Activated CD8-positive, alpha-beta T cell treated with anti-CD3 and anti-CD28 coated beads, Interleukin-2, amount 10 ng/mL, durations not matched to agents 7 days and 5 days (primary cell): ENCODE results near the gene TRAK1. TPM values are rescaled to one million over a fixed set of nuclear protein-coding genes. Genes with fewer than 3 reads are reported as not detected.

ENCODE experiments used
- ATAC-seq: fragments of 150-1000 bp; cut with Tn5 transposase; one replicate; pipeline ENCODE4 v1.10.0; 2021; ENCODE audit warnings: moderate library complexity
- CTCF ChIA-PET: fragments of 350-600 bp; sonication (Branson Sonifier 250); formaldehyde crosslinking; loops from one replicate; lab custom pipeline; 2021; ENCODE audit warnings: antibody characterized with exemption; lab: Charles Lee
- POLR2A ChIA-PET: fragments of 350-600 bp; sonication (Branson Sonifier 250); formaldehyde crosslinking; loops from one replicate; lab custom pipeline; 2021; ENCODE audit warnings: antibody characterized with exemption; lab: Charles Lee
- DNase-seq: peaks from one replicate; pipeline ENCODE4 v3.0.0-alpha.2; 2020
- H3K27ac Mint-ChIP-seq: one replicate; pipeline ENCODE4 v1.8.0; 2021; ENCODE audit warnings: mild to moderate bottlenecking, mixed read lengths
- H3K27me3 Mint-ChIP-seq: one replicate; pipeline ENCODE4 v1.8.0; 2021; ENCODE audit warnings: low read depth, mixed read lengths
- H3K36me3 Mint-ChIP-seq: one replicate; pipeline ENCODE4 v1.8.0; 2021; ENCODE audit warnings: low read depth, mixed read lengths
- H3K4me1 Mint-ChIP-seq: one replicate; pipeline ENCODE4 v1.8.0; 2021; ENCODE audit warnings: low read depth, mixed read lengths
- H3K4me3 Mint-ChIP-seq: one replicate; pipeline ENCODE4 v1.8.0; 2021; ENCODE audit warnings: mild to moderate bottlenecking, mixed read lengths
- H3K9me3 Mint-ChIP-seq: one replicate; pipeline ENCODE4 v1.8.0; 2022; ENCODE audit warnings: mixed read lengths; ENCODE audit not compliant: insufficient read depth
- total RNA-seq, 2 experiments: library from RNA; stranded (reverse); gene quantifications; one replicate each; pipeline ENCODE4 v1.2.3, GENCODE V29; 2021

The TRAK1 gene
- total RNA-seq, 2 experiments from 2014 or later, result 28.6 to 28.7 TPM

DNA sequence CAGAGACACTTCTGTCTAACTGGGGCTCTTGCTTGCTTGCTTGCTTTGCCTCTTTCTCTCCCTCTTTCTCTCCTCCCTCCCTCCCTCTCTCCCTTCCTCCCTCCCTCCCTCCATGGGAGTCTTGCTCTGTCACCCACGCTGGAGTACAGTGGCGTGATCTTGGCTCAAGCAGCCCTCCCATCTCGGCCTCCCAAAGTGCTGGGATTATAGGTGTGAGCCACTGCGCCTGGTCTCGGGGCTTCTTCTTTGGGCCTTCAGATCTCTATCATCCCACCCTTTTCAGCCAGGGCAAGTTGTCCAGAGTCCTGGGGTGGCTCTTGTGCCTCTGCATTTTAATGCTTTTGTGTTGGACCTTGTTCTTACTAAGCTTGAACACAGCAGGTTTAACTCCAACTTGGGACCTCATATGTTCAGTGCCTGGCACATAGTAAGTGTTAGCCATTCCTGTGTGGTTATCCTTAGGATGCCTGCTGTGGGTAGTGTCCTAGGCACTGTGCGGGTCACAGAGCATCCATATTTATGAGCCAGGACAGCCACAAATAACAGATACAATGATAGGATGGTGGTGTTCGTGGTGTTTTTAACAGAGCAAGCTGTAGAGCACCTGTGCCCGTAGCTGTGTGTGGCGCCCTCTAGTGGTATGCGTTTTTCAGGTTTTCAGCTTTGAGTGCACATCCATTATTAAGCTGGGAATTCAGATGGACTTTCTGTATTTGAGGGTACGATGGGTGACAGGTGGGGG, 99.7 kb downstream of the TRAK1 start:
- Mint-ChIP-seq H3K27me3 (no peaks in the 10 kb centered on the region), H3K9me3 (no peaks in the 10 kb centered on the region), H3K4me3 (no peak overlapping the region), H3K27ac (peak overlapping the region; percentile 71), H3K36me3 (peaks cover 35% of the 10 kb centered on the region), H3K4me1 (peaks cover 63% of the 10 kb centered on the region)
- ATAC-seq (peak; percentile 79), DNase-seq (peak; percentile 81)
- ChIA-PET CTCF (interaction anchor here (0.6 to 5.6 kb wide), 56 partner anchors 9 to 1917 kb away, joined by 3 to 84 read pairs (median 4); partner anchors contain the start of gene ULK4), POLR2A (no interaction called here)

DNA sequence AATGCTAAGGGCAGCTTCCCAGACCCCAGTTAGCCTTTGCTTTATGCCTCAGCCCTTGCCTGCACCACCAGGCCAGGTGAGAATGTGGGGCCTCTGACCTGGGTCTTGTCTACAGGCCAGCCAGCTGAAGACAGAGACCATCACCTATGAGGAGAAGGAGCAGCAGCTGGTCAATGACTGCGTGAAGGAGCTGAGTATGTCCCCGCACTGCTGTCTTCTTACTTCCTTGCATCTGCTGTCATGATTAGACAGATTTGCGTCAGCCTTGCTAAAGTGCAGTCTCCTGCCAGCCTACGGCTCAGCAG, 100.2 kb downstream of the TRAK1 start:
- Mint-ChIP-seq H3K4me1 (peaks cover 67% of the 10 kb centered on the region), H3K4me3 (no peak overlapping the region), H3K36me3 (peaks cover 39% of the 10 kb centered on the region), H3K27me3 (no peaks in the 10 kb centered on the region), H3K27ac (peak overlapping the region; percentile 71), H3K9me3 (no peaks in the 10 kb centered on the region)
- DNase-seq (no peak), ATAC-seq (peak; percentile 49)
- CTCF ChIA-PET, result interaction anchor here (0.6 to 5.6 kb wide), 53 partner anchors 9 to 1504 kb away, joined by 3 to 84 read pairs (median 4); partner anchors contain the start of gene ULK4
- POLR2A ChIA-PET, result no interaction called here

DNA sequence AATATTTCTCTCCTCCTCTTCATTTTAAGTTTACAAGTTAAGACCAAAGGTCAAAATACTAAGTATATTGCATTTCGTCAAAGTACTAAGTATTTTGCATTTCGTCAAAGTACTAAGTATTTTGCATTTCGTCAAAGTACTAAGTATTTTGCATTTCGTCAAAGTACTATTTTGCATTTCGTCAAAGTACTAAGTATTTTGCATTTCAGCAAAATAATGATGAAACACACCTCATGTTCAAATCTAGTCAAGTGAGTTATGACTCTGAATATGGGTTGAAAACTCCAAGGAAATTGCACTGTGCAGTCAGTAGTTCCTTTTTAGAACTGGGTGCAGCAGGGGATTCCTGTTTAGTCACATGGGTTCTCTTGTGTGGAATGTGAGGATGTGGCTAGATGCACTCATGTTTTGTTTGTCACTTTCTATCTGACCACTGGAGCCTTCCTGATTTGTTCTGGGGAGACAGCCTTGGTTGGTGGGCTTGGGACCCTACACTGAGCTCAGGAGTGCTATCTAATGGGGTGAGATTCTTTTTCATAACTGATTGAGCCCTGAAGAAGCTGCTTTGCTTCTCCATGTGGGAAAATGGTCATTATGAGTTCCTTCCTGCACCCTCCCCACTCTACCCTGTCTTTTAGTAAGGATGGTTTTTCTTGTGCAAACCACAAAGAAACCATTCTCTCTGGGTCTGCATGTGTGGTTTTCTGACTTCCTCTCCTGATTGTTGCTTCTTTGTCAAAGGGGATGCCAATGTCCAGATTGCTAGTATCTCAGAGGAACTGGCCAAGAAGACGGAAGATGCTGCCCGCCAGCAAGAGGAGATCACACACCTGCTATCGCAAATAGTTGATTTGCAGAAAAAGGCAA, 101.4 kb downstream of the TRAK1 start:
- H3K36me3 Mint-ChIP-seq, result peaks cover 42% of the 10 kb centered on the region
- ATAC-seq, result peak; percentile 35
- H3K9me3 Mint-ChIP-seq, result no peaks in the 10 kb centered on the region
- H3K27me3 Mint-ChIP-seq, result no peaks in the 10 kb centered on the region
- peak overlapping the region; percentile 82 for H3K27ac Mint-ChIP-seq
- ChIA-PET POLR2A (interaction anchor here (0.6 kb wide), 1 partner anchor 232 kb away, joined by 3 read pairs; no protein-coding TSS in a partner anchor), CTCF (interaction anchor here (1.2 to 5.6 kb wide), 13 partner anchors 8 to 251 kb away, joined by 3 to 84 read pairs (median 17); no protein-coding TSS in a partner anchor)
- H3K4me3 Mint-ChIP-seq, result peak overlapping the region; percentile 57
- H3K4me1 Mint-ChIP-seq, result peaks cover 66% of the 10 kb centered on the region
- no peak for DNase-seq

DNA sequence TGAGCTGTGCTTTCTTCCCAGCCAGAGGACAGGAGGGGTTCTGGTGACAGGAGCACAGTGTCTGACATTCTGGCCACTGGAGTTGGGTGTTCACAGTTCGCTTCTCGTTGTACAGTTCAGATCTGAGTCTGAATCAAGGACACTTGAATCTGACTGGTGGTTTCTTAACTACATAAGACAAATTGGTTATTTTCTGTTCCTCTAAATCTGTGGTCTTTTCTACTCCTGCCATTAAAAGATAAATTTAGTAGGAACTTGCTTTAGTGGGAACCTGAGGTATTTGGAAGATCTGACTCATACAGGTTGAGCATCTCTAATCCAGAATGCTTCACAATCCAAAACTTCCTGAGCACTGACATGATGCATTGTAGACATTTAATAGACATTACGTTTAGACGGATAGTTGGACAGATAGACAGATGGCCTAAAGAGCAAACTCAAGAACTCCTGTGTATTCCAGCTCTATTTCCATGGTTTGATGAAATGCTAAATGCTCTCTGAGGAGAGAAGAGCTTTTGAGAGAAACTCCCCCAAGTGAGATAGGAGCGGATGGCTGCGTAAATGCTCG, 103.9 kb downstream of the TRAK1 start:
- Mint-ChIP-seq H3K4me1 (peaks cover 53% of the 10 kb centered on the region), H3K27me3 (no peaks in the 10 kb centered on the region), H3K9me3 (no peaks in the 10 kb centered on the region), H3K4me3 (no peak overlapping the region), H3K27ac (no peak overlapping the region), H3K36me3 (peaks cover 44% of the 10 kb centered on the region)
- ChIA-PET POLR2A (no interaction called here), CTCF (interaction anchor here (1.0 to 1.2 kb wide), 4 partner anchors 10 to 76 kb away, joined by 3 read pairs; no protein-coding TSS in a partner anchor)
- ATAC-seq (no peak), DNase-seq (no peak)

DNA sequence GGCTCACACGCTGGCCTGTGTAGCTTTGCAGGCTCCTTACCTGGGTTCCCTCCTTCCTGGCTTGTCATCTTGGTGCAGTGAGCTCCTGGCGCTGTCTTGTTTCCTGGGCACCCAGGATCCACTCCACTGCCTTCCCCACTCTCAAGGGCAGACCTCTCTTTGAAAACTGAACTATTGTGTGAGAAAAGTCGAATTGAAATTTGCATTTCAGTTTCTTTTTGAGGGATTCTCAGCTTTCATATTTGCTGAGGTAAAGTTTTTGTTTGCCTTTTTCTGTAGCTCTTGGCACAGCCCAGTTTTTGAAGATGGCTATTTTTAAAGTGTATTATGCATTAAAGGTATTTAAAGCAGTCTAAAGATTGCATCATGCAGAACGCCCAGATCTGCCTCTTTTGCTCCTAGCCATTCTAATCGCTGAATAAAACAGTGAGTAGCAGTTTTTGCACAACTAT, 104.7 kb downstream of the TRAK1 start:
- Mint-ChIP-seq H3K4me3 (no peak overlapping the region), H3K9me3 (no peaks in the 10 kb centered on the region), H3K4me1 (peaks cover 51% of the 10 kb centered on the region), H3K27ac (peak overlapping the region; percentile 26), H3K36me3 (peaks cover 48% of the 10 kb centered on the region), H3K27me3 (no peaks in the 10 kb centered on the region)
- DNase-seq (no peak), ATAC-seq (no peak)
- POLR2A ChIA-PET, result no interaction called here
- CTCF ChIA-PET, result interaction anchor here (0.8 to 1.2 kb wide), 4 partner anchors 9 to 305 kb away, joined by 3 to 4 read pairs (median 3); no protein-coding TSS in a partner anchor

DNA sequence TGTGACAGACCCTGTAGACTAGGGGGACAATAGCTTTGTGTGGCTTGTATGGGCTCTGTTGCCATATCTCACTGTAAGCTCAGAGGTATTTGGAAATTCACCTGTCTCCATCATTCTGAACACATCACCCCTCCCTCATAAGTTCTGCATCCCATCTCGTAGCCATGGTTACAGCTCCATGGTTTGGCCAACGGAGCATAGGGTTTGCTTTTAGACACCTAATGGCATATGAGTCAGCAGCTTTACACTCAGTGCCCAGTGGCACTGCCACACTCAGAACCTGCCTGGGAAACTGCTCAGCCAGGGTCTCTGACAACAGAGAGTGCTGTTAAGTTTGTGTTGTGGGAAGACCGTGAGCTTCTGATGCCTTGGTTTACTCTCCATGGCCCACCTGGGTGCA, 107.6 kb downstream of the TRAK1 start:
- CTCF ChIA-PET, result interaction anchor here (1.2 to 3.0 kb wide), 3 partner anchors 7 to 81 kb away, joined by 3 to 21 read pairs (median 8); no protein-coding TSS in a partner anchor

DNA sequence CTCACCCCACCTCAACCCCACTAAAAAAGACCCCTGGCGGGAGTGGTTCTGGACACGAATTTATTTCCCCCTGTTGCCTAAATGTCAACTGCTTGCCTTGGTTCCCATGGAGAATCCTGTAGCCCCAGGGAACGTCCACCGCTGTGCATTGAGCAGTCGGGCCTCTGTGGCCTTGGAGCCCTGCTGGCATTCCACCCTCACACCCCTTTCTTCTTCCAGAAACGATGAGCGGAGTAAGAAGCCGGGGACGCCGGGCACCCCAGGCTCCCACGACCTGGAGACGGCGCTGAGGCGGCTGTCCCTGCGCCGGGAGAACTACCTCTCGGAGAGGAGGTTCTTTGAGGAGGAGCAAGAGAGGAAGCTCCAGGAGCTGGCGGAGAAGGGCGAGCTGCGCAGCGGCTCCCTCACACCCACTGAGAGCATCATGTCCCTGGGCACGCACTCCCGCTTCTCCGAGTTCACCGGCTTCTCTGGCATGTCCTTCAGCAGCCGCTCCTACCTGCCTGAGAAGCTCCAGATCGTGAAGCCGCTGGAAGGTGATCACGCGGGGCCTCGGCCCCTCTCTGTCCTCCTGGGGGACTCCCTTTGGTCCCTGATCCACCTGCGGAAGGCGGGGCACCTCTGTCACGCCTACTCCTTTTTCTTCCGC, 111.2 kb downstream of the TRAK1 start:
- Mint-ChIP-seq H3K4me3 (no peak overlapping the region), H3K9me3 (no peaks in the 10 kb centered on the region), H3K27ac (no peak overlapping the region), H3K36me3 (peaks cover 34% of the 10 kb centered on the region), H3K4me1 (no peaks in the 10 kb centered on the region), H3K27me3 (no peaks in the 10 kb centered on the region)
- POLR2A ChIA-PET, result interaction anchor here (0.6 kb wide), 1 partner anchor 914 kb away, joined by 3 read pairs; no protein-coding TSS in a partner anchor
- ATAC-seq (no peak), DNase-seq (no peak)
- CTCF ChIA-PET, result no interaction called here

More for the DNA sequence above, 107.6 kb downstream of the TRAK1 start:
- peaks cover 54% of the 10 kb centered on the region for H3K36me3 Mint-ChIP-seq
- POLR2A ChIA-PET, result no interaction called here
- H3K4me3 Mint-ChIP-seq, result no peak overlapping the region
- no peaks in the 10 kb centered on the region for H3K9me3 Mint-ChIP-seq
- no peak for ATAC-seq
- no peak for DNase-seq
- peaks cover 24% of the 10 kb centered on the region for H3K4me1 Mint-ChIP-seq
- H3K27ac Mint-ChIP-seq, result no peak overlapping the region
- no peaks in the 10 kb centered on the region for H3K27me3 Mint-ChIP-seq

DNA sequence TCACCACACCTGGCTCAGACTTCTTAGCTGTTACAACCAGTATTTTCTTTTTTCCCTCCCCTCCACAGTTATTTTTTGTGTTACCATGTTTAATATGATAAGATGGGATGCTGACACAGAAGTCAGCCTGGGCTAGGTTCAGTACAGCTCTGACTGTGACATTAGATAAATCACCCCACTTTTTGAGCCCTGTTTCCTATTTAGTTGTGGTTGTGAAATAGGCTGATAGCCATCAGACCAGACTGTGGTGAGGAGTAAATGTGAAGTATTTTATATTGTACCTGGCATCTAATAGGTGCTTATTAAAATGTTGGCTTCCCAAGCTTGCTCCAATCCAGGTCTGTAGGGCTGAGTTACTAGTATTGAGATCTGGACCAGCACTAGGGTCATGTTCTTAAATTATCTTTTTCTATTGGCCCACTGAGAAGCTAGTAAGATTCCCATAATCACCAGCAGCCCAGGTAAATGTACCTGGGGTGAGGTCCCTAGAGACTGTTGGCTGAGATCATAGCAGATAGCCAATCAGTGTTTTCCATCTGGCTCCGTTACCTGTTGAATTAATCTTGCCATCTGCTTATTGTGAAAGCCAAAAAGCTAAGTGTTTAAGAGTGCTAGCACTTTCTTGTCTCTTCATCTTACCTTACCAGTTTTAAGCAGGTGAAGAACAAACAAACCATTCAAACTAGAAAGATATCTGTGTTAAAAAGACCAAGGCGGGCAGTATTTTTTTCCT, 113.9 kb downstream of the TRAK1 start:
- H3K27ac Mint-ChIP-seq, result no peak overlapping the region
- peaks cover 5% of the 10 kb centered on the region for H3K4me1 Mint-ChIP-seq
- ChIA-PET POLR2A (no interaction called here), CTCF (interaction anchor here (1.1 to 2.9 kb wide), 3 partner anchors 9 to 88 kb away, joined by 3 to 22 read pairs (median 3); no protein-coding TSS in a partner anchor)
- no peaks in the 10 kb centered on the region for H3K27me3 Mint-ChIP-seq
- peaks cover 41% of the 10 kb centered on the region for H3K36me3 Mint-ChIP-seq
- no peaks in the 10 kb centered on the region for H3K9me3 Mint-ChIP-seq
- H3K4me3 Mint-ChIP-seq, result no peak overlapping the region
- ATAC-seq (no peak), DNase-seq (no peak)

DNA sequence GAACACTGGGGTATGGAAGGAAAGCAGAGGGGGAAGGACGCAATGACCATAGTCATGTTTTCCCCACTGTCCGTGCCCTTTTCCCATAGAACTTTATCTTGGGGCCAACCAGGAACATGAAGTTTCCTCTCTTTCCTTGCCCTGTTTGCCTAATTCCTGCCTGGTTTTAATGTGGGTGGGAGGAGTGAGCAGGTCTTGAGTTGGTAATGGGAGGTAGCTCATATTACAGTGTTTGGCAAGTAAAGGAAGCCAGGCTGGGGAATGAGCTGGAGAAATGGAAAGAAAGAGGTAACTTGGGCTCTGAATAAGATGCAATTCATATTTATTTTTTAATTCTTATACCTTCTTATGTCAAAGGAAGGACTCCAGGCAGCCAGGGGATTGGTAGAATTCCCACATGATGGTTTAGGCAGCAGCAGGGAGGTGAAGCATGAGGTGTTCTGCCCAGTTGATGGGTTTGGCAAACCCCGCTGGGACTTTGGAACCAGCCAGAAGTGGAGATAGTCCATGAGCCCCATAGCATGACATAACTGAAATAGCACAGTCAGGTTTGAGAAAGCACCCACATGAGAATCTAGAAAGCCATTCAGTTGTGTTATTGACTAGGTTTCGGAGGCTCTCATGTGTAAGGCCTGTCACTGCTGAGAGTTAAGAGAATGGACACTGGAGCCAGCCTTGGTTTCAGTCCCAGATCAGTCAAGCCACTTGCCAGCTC, 114.8 kb downstream of the TRAK1 start:
- H3K27me3 Mint-ChIP-seq, result no peaks in the 10 kb centered on the region
- ATAC-seq (no peak), DNase-seq (no peak)
- H3K27ac Mint-ChIP-seq, result no peak overlapping the region
- H3K36me3 Mint-ChIP-seq, result peaks cover 39% of the 10 kb centered on the region
- no peak overlapping the region for H3K4me3 Mint-ChIP-seq
- no peaks in the 10 kb centered on the region for H3K9me3 Mint-ChIP-seq
- H3K4me1 Mint-ChIP-seq, result peaks cover 5% of the 10 kb centered on the region
- ChIA-PET POLR2A (no interaction called here), CTCF (interaction anchor here (1.1 to 2.9 kb wide), 2 partner anchors 14 to 89 kb away, joined by 3 to 22 read pairs; no protein-coding TSS in a partner anchor)

DNA sequence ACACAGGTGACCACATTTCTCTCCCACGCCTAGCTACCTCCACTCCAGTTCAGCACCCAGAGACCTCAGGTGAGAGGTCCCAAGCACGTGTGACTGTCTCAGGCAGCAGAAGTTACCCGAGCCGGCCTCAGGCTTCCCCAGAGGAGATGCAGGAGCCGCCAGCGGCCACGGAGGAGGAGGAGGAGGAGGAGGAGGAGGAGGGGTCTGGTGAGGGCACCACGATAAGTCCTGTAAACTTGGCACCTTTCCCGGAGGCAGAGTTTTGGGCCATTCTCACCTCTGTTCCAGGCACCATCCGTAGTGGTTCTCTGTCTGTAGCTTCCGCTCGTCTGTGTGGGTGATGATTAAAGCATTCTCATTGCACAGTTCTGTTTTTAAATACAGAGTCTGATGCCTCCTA, 118.8 kb downstream of the TRAK1 start:
- Mint-ChIP-seq H3K36me3 (peaks cover 37% of the 10 kb centered on the region), H3K4me3 (no peak overlapping the region), H3K27me3 (no peaks in the 10 kb centered on the region), H3K27ac (no peak overlapping the region), H3K4me1 (peaks cover 32% of the 10 kb centered on the region), H3K9me3 (no peaks in the 10 kb centered on the region)
- POLR2A ChIA-PET, result no interaction called here
- no peak for DNase-seq
- no peak for ATAC-seq
- CTCF ChIA-PET, result interaction anchor here (1.3 to 3.0 kb wide), 3 partner anchors 19 to 234 kb away, joined by 3 to 19 read pairs (median 3); no protein-coding TSS in a partner anchor
